Natural killer cell (primary cell): ENCODE data around the gene RSBN1. TPM values are rescaled to one million over a fixed set of nuclear protein-coding genes. Genes with fewer than 3 reads are reported as not detected.
A peak's percentile ranks its signal among the peaks of the same experiment; 100 is the strongest.

Experiments
- ATAC-seq, 3 donors: fragments of 150-1000 bp in 2 of 3; fragments of 200-7000 bp in 1 of 3; cut with Tn5 transposase; 1 replicate in 1 of 3; 2 replicates in 2 of 3; pipeline ENCODE4 v1.10.0; 2021; ENCODE audit warnings: mild to moderate bottlenecking in 2 of 3, moderate library complexity in 2 of 3
- DNase-seq, 2 donors: peaks; one replicate each; pipeline versions ENCODE4 v3.0.0 to v3.0.0-alpha.2; 2013 to 2021; ENCODE audit warnings: mixed read lengths in 1 of 2
- H3K27ac ChIP-seq: one replicate; pipeline ENCODE4 v1.5.1; 2013; ENCODE audit warnings: mild to moderate bottlenecking, low read length
- H3K27me3 ChIP-seq: one replicate; pipeline ENCODE4 v1.6.1; 2013; ENCODE audit warnings: low read length; ENCODE audit not compliant: control insufficient read depth, insufficient read depth
- H3K36me3 ChIP-seq: one replicate; pipeline ENCODE4 v1.6.1; 2013; ENCODE audit warnings: low read length; ENCODE audit not compliant: control insufficient read depth, insufficient read depth
- H3K4me1 ChIP-seq: one replicate; pipeline ENCODE4 v1.6.1; 2013; ENCODE audit warnings: low read length; ENCODE audit not compliant: control insufficient read depth, insufficient read depth
- H3K4me3 ChIP-seq: one replicate; pipeline ENCODE4 v1.5.1; 2013; ENCODE audit warnings: low read length
- H3K9me3 ChIP-seq: one replicate; pipeline ENCODE4 v1.6.1; 2013; ENCODE audit warnings: low read length; ENCODE audit not compliant: control insufficient read depth, insufficient read depth
- H3K27ac Mint-ChIP-seq, 2 donors: one replicate each; pipeline ENCODE4 v1.8.0; 2022; ENCODE audit warnings: mild to moderate bottlenecking in 2 of 2, mixed read lengths in 2 of 2, moderate library complexity in 1 of 2
- H3K27me3 Mint-ChIP-seq, 2 donors: one replicate each; pipeline ENCODE4 v1.8.0; 2022; ENCODE audit warnings: low read depth in 2 of 2, mixed read lengths in 2 of 2
- H3K36me3 Mint-ChIP-seq: one replicate; pipeline ENCODE4 v1.8.0; 2022; ENCODE audit warnings: mixed read lengths
- H3K4me1 Mint-ChIP-seq, 2 donors: one replicate each; pipeline ENCODE4 v1.8.0; 2022; ENCODE audit warnings: mixed read lengths in 2 of 2
- H3K4me3 Mint-ChIP-seq: one replicate; pipeline ENCODE4 v1.8.0; 2022; ENCODE audit warnings: mild to moderate bottlenecking, moderate library complexity, mixed read lengths
- H3K9me3 Mint-ChIP-seq, 2 donors: one replicate each; pipeline ENCODE4 v1.8.0; 2022; ENCODE audit warnings: mixed read lengths in 2 of 2
- WGBS: methylation state at CpG from one replicate; pipeline ENCODE4 v1.1.7; 2013; ENCODE audit warnings: missing lambda C conversion rate; ENCODE audit not compliant: insufficient coverage; 5-methylcytosine and 5-hydroxymethylcytosine counted together
- intact Hi-C: fragments of 100-400 bp; cut with micrococcal nuclease; formaldehyde crosslinking; loops from one replicate; pipeline ENCODE4 v1.14.2; 2022
- total RNA-seq, 4 donors: library from RNA; stranded (reverse); fragments of 120-200 nt in 1 of 4; gene quantifications; one replicate each; pipeline versions ENCODE4 v1.2.3 to v1.2.4, GENCODE V29; 2013 to 2022
- TF ChIP-seq, protein P1 (sequence below): fragments of 200-600 bp; IDR thresholded peaks from one replicate; pipeline ENCODE4 v1.8.0; 2022; ENCODE audit warnings: antibody characterized with exemption

RSBN1 gene
- total RNA-seq, 3 donors from 2014 or later (not counting 1 experiment from before 2014, with no cell fraction given), result 30.1 to 37.9 (median 36.5) TPM

DNA sequence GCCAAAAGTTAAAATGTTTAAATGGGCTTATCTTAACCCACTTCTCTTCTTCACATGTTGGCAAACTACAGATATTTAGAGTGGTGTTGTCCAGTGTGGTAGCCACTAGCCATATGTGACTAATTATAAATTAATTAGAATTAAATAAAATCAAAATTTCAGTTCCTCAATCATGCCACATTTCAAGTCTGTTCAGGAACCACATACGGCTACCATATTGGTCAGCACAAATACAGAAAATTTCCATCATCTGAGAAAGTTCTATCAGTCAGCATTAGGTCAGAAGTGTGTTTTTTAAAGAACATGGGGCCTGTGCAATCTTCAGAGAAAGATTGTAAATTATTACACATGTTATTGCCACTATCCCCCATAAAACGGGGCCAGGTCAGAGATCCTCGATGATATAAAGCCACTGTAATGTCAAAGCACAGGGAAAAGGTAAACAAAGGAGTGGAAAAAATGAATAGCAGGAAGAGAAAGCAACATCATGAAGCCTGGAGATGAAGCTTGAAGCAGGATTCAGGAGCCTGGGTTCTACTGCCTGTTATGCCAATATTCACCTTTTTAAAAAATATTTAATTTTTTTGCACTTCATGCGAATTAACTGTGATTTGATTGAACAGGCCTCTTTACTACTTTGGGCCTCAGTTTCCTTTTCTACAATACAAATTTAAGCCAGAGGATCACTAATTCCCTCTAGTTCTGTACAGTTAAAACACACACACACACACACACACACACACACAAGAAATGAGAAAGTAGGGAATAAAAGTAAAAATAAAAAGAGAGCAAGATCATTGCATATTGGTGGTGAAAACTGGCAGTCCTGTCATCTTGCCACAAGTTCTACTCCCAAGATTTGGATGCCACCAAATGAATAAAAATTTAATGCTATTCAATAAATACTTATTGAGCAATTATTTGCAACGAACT lies 2.3 kb downstream of the RSBN1 start:
- TF ChIP-seq, protein P1, sequence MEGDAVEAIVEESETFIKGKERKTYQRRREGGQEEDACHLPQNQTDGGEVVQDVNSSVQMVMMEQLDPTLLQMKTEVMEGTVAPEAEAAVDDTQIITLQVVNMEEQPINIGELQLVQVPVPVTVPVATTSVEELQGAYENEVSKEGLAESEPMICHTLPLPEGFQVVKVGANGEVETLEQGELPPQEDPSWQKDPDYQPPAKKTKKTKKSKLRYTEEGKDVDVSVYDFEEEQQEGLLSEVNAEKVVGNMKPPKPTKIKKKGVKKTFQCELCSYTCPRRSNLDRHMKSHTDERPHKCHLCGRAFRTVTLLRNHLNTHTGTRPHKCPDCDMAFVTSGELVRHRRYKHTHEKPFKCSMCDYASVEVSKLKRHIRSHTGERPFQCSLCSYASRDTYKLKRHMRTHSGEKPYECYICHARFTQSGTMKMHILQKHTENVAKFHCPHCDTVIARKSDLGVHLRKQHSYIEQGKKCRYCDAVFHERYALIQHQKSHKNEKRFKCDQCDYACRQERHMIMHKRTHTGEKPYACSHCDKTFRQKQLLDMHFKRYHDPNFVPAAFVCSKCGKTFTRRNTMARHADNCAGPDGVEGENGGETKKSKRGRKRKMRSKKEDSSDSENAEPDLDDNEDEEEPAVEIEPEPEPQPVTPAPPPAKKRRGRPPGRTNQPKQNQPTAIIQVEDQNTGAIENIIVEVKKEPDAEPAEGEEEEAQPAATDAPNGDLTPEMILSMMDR, result no peak
- DNase-seq, result no peak
- H3K9me3 Mint-ChIP-seq, result no peaks in the 10 kb centered on the region
- Histone ChIP-seq H3K36me3 (peaks cover 7% of the 10 kb centered on the region), H3K4me3 (no peak overlapping the region), H3K27me3 (no peaks in the 10 kb centered on the region), H3K27ac (peak overlapping the region; percentile 28), H3K9me3 (no peaks in the 10 kb centered on the region), H3K4me1 (peaks cover 8% of the 10 kb centered on the region)
- H3K27me3 Mint-ChIP-seq, result no peaks in the 10 kb centered on the region
- no peaks in the 10 kb centered on the region for H3K36me3 Mint-ChIP-seq
- peak overlapping the region; percentile 95 for H3K27ac Mint-ChIP-seq
- H3K4me1 Mint-ChIP-seq, result peaks cover 47 to 48% of the 10 kb centered on the region in 2 donors
- peak overlapping the region; percentile 98 for H3K4me3 Mint-ChIP-seq
- intact Hi-C loops, result no loop called here
- no peak for ATAC-seq
- WGBS, result 49% methylated on average over 4 of the region's 5 CpGs

DNA sequence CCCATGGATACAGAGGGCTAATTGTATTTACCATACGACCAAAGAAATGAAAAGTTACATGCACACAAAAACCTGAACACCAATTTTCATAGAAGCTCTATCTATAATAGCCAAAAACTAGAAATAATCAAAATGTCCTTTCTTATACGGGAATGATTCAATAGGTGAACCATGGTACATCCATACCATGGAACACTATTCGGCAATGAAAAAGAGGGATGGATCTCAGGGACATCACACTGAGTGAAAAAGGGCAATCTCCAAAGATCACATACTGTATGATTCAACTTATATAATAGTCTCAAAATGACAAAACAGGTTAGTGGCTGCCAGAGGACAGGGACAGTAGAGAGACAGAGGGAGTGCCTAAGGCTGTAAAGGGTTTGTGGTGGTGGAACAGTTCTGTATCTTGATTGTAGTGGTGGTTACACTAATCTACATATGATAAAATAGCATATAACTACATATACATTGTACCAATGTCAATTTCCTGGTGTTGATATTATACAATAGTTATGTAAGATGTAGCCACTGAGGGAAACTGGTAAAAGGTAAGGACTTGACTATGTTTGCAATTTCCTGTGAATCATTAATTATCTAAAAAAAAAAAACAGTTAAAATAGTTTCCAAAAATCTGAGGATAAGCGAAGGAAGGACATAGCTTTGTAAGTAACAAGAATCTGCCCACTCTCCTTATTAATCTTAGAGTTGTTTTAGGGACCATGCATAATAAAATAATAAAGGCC lies 3.7 kb downstream of the RSBN1 start:
- H3K9me3 ChIP-seq, result no peaks in the 10 kb centered on the region
- ATAC-seq (no peak), DNase-seq (no peak)
- H3K27me3 Mint-ChIP-seq, result no peaks in the 10 kb centered on the region
- peak overlapping the region; percentile 95 for H3K27ac Mint-ChIP-seq
- no peak overlapping the region for H3K4me3 ChIP-seq
- H3K4me3 Mint-ChIP-seq, result peak overlapping the region; percentile 55
- TF ChIP-seq, protein P1, result no peak
- no peaks in the 10 kb centered on the region for H3K9me3 Mint-ChIP-seq
- peaks cover 57 to 58% of the 10 kb centered on the region in 2 donors for H3K4me1 Mint-ChIP-seq
- 100% methylated on average over 3 of the region's 4 CpGs for WGBS
- intact Hi-C loops, result no loop called here
- H3K27ac ChIP-seq, result no peak overlapping the region
- no peaks in the 10 kb centered on the region for H3K36me3 Mint-ChIP-seq
- peaks cover 8% of the 10 kb centered on the region for H3K4me1 ChIP-seq
- peaks cover 4% of the 10 kb centered on the region for H3K36me3 ChIP-seq
- H3K27me3 ChIP-seq, result no peaks in the 10 kb centered on the region

DNA sequence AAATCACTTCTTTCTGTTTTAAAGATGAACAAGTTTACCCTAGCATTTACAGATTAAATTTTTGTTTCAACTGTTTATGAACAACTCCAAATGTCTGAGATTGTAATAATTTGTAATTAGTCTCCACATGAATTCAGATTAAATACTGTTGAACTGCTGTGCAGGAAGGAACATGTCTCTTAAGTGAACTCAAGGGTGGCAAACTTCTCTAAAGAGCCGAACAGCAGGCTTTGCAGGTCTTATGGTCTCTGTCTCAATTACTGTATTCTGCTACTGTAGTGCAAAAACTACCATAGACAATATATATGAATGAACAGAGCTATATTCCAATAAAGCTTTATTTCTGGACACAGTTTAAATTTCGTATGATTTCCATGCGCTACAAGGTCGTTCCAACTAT lies 6.6 kb downstream of the RSBN1 start:
- TF ChIP-seq, protein P1, result no peak
- Mint-ChIP-seq H3K36me3 (no peaks in the 10 kb centered on the region), H3K9me3 (no peaks in the 10 kb centered on the region), H3K27ac (peak overlapping the region; percentile 38 to 40), H3K4me1 (peaks cover 66 to 68% of the 10 kb centered on the region in 2 donors), H3K4me3 (no peak overlapping the region), H3K27me3 (no peaks in the 10 kb centered on the region)
- H3K4me1 ChIP-seq, result peaks cover 7% of the 10 kb centered on the region
- DNase-seq (no peak), ATAC-seq (no peak)
- peaks cover 4% of the 10 kb centered on the region for H3K36me3 ChIP-seq
- WGBS, result 90% methylated on average over 4 of the region's 4 CpGs
- no peak overlapping the region for H3K27ac ChIP-seq
- no peak overlapping the region for H3K4me3 ChIP-seq
- H3K27me3 ChIP-seq, result no peaks in the 10 kb centered on the region
- no peaks in the 10 kb centered on the region for H3K9me3 ChIP-seq
- intact Hi-C loops, result no loop called here
